Colonic mucosa (tissue), 4 donors: Measurements from ENCODE around the gene SERPINB10. TPM values are rescaled to one million over a fixed set of nuclear protein-coding genes. Genes with fewer than 3 reads are reported as not detected.

Experiments
- DNase-seq: peaks from one replicate; pipeline ENCODE4 v3.0.0-alpha.2; 2020
- H3K27ac ChIP-seq: fragments of 200-600 bp; one replicate; pipeline ENCODE4 v1.8.0; 2021
- H3K27me3 ChIP-seq: fragments of 200-600 bp; one replicate; pipeline ENCODE4 v1.8.0; 2021
- H3K36me3 ChIP-seq: fragments of 200-600 bp; one replicate; pipeline ENCODE4 v1.8.0; 2021
- H3K4me1 ChIP-seq: fragments of 200-600 bp; one replicate; pipeline ENCODE4 v1.8.0; 2021; ENCODE audit warnings: mild to moderate bottlenecking
- H3K4me3 ChIP-seq: fragments of 200-600 bp; one replicate; pipeline ENCODE4 v1.8.0; 2021
- H3K9ac ChIP-seq, 2 donors: one replicate each; pipeline ENCODE4 v1.7.0; 2013; ENCODE audit warnings: control low read depth in 2 of 2, low read depth in 2 of 2, low read length in 2 of 2
- H3K9me3 ChIP-seq: fragments of 200-600 bp; one replicate; pipeline ENCODE4 v1.8.0; 2021
- CTCF ChIP-seq: fragments of 200-600 bp; IDR thresholded peaks from one replicate; pipeline ENCODE4 v1.8.0; 2022; ENCODE audit warnings: antibody characterized with exemption, mild to moderate bottlenecking
- intact Hi-C: fragments of 100-400 bp; cut with DNase I; formaldehyde crosslinking; loops from one replicate; pipeline ENCODE4 v1.14.1; 2022
- total RNA-seq, 2 donors: library from RNA; stranded (reverse); fragmentation: NEBNext Ultra II Directional in 1 of 2; extraction: Animal tissue kit (Norgen Biotek cat#: 25700) in 1 of 2; gene quantifications; one replicate each; pipeline ENCODE4 v1.2.1, GENCODE V29; 2021
- donor health status: healthy.
- donor health status: DM: no; HTN: no; CAD: no.
- donor health status: DM: no; HTN: no; CAD: no.

Gene SERPINB10
- total RNA-seq, 2 donors from 2014 or later, result not detected

- no peaks in the 10 kb centered on the region for H3K27me3 ChIP-seq
- H3K9ac ChIP-seq, result no peak overlapping the region
- no peak overlapping the region for H3K27ac ChIP-seq
- no peaks in the 10 kb centered on the region for H3K36me3 ChIP-seq
- no peak for TF ChIP-seq CTCF
- no peaks in the 10 kb centered on the region for H3K4me1 ChIP-seq
- DNase-seq, result no peak
- no peaks in the 10 kb centered on the region for H3K9me3 ChIP-seq
- no peak overlapping the region for H3K4me3 ChIP-seq
- intact Hi-C loops, result no loop called here
Measured at GRCh38 chr18:63947051-63947790, 39.5 kb downstream of the SERPINB10 start.

DNA sequence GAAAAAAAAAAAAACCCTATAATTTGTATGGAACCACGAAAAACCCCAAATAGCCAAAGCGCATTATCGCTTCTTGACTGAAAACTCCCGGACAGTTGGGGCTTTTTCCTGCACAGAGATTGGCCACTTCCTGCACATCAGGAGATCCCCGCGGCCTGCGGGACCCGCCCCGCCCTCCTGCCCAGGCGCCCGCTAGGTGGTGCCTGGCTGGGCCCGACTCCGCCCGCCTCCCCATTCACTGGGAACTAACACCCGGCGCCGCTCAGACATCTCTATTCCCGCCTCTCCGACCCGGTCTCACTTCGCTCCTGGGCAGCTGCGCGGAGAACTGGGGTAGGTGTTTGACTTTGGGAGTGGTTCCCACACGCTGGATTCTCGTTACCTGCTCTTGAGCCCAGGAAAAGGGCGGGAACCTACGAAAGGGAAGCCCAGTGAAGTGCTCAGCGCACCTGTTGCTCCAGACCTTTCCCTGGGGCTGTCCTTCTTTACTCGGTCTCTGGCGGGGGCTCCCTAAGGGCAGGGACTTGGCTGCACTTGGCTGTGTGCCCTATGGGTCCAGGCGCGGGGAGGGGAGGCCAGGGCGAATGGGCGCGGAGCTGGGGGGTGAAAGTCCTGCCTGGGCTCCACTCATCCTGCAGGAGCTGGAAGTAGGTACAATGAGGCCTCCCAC lies 41.4 kb downstream of the SERPINB10 start, which contains the start of gene HMSD:
HMSD (plus strand) TSS at position 234 of the 670 bp plus-strand sequence. CDS start 4,155 bp downstream, outside the sequence.
- H3K27ac ChIP-seq, result no peak within 1 kb of the TSS
- peak; percentile 22 for TF ChIP-seq CTCF
- H3K4me1 ChIP-seq, result no peaks in the 10 kb centered on the region
- H3K36me3 ChIP-seq, result no peaks in the 10 kb centered on the region
- H3K9me3 ChIP-seq, result no peaks in the 10 kb centered on the region
- intact Hi-C loops, result no loop called here
- H3K4me3 ChIP-seq, result no peak within 1 kb of the TSS
- H3K27me3 ChIP-seq, result no peaks in the 10 kb centered on the region
- no peak within 1 kb of the TSS for H3K9ac ChIP-seq
- peak; percentile 73 for DNase-seq

GRCh38 chr18:63951302-63951705 lies 43.5 kb downstream of the SERPINB10 start:
- no peaks in the 10 kb centered on the region for H3K27me3 ChIP-seq
- no peaks in the 10 kb centered on the region for H3K9me3 ChIP-seq
- intact Hi-C loops, result no loop called here
- H3K4me1 ChIP-seq, result no peaks in the 10 kb centered on the region
- DNase-seq, result no peak
- H3K4me3 ChIP-seq, result no peak overlapping the region
- TF ChIP-seq CTCF, result no peak
- no peak overlapping the region for H3K27ac ChIP-seq
- H3K36me3 ChIP-seq, result no peaks in the 10 kb centered on the region
- H3K9ac ChIP-seq, result no peak overlapping the region

DNA sequence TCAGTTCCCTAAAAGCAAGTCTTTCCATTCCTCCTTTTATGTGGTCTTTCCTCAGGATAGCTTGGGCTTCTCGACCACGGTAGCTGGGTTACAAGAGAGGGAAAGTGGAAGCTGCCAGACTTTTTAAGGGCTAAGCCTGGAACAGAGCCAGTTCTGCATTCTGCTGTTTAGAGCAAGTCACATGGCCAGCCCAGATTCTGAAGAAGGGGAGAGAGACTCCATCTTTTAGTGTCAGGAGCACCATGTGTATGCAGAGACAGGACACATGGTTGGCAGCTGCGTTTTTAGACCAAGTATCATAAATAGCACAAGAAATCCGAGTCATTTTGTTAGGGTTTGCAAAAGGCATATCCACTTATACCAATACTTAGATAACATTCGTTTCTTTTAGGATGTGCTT lies 46.1 kb downstream of the SERPINB10 start:
- Histone ChIP-seq H3K4me1 (no peaks in the 10 kb centered on the region), H3K9me3 (no peaks in the 10 kb centered on the region), H3K36me3 (no peaks in the 10 kb centered on the region), H3K27ac (no peak overlapping the region), H3K27me3 (no peaks in the 10 kb centered on the region), H3K9ac (no peak overlapping the region), H3K4me3 (no peak overlapping the region)
- DNase-seq, result no peak
- TF ChIP-seq CTCF, result no peak
- intact Hi-C loops, result no loop called here

- no peak for DNase-seq
- H3K27ac ChIP-seq, result no peak overlapping the region
- H3K4me1 ChIP-seq, result no peaks in the 10 kb centered on the region
- no peak overlapping the region for H3K9ac ChIP-seq
- no peaks in the 10 kb centered on the region for H3K36me3 ChIP-seq
- H3K27me3 ChIP-seq, result no peaks in the 10 kb centered on the region
- no peak for TF ChIP-seq CTCF
- intact Hi-C loops, result no loop called here
- H3K9me3 ChIP-seq, result no peaks in the 10 kb centered on the region
- H3K4me3 ChIP-seq, result no peak overlapping the region
Measured at GRCh38 chr18:63956755-63957154, 49.0 kb downstream of the SERPINB10 start.
